ENCODE measurements around the gene VAMP2. TPM values are rescaled to one million over a fixed set of nuclear protein-coding genes. Genes with fewer than 3 reads are reported as not detected.

Gene VAMP2
- total and polyA plus RNA-seq, 10 of the 15 experiments (the other 5 are each of a cell fraction or from before 2014, with no cell fraction given) = 3.0 to 35.2 (median 25.0) TPM

- TF ChIP-seq RB1 (IDR thresholded peaks at IDR 0.05; ENCODE audit: borderline replicate concordance) = peak; percentile 39; the same call in 1 of the 2 replicates
- peak; percentile 67; the same call in 1 of the 2 replicates for TF ChIP-seq POLR2AphosphoS2 (IDR thresholded peaks at IDR 0.05; ENCODE audit: low read depth, low read length)
- no peak for TF ChIP-seq ZBTB33 (IDR thresholded peaks at IDR 0.05)
- no peak for TF ChIP-seq HCFC1 (IDR thresholded peaks at IDR 0.05; ENCODE audit: low read length)
- no peak for TF ChIP-seq YBX1 (IDR thresholded peaks at IDR 0.05)
- no peak for TF ChIP-seq NR2C2 (IDR thresholded peaks at IDR 0.05; ENCODE audit: borderline replicate concordance, control insufficient read depth, insufficient read length, low read depth)
- peak; percentile 61; the same call in 1 of the 2 replicates for TF ChIP-seq TAF1 (IDR thresholded peaks at IDR 0.05; ENCODE audit: borderline replicate concordance, low read depth, low read length)
- TF ChIP-seq NFXL1 (IDR thresholded peaks at IDR 0.05; ENCODE audit: borderline replicate concordance) = no peak
- no peak for TF ChIP-seq MTA3 (IDR thresholded peaks at IDR 0.05; ENCODE audit: borderline replicate concordance, low read length)
- TF ChIP-seq CHD4 (IDR thresholded peaks at IDR 0.05) = no peak
- no peak for TF ChIP-seq ZZZ3 (IDR thresholded peaks at IDR 0.05; ENCODE audit: control insufficient read depth, insufficient read length, low read depth)
- TF ChIP-seq HDAC6 (IDR thresholded peaks at IDR 0.05; ENCODE audit: unreplicated experiment) = no peak
- TF ChIP-seq DPF2 (IDR thresholded peaks at IDR 0.05) = no peak
- TF ChIP-seq MLLT1 (IDR thresholded peaks at IDR 0.05) = peak; percentile 75
- peak; percentile 84 for TF ChIP-seq NBN (IDR thresholded peaks at IDR 0.05)
- TF ChIP-seq PAX5 (IDR thresholded peaks at IDR 0.05; ENCODE audit: borderline replicate concordance, low read depth, low read length) = no peak
- no peak for TF ChIP-seq SMC3 (IDR thresholded peaks at IDR 0.05; ENCODE audit: borderline replicate concordance, low read length)
- TF ChIP-seq ZBTB4 (CRISPR knock-in tag; IDR thresholded peaks at IDR 0.05) = no peak
- no peak for TF ChIP-seq NRF1 (conservative IDR thresholded peaks at IDR 0.05; ENCODE audit: low read depth, low read length)
- TF ChIP-seq RELB (IDR thresholded peaks at IDR 0.05; ENCODE audit: low read depth) = no peak
- no peak for TF ChIP-seq SMARCA5 (IDR thresholded peaks at IDR 0.05)
- TF ChIP-seq SPI1 (IDR thresholded peaks at IDR 0.05; ENCODE audit: borderline replicate concordance, insufficient read depth, low read depth, low read length) = no peak
- no peak; the same call in 1 of the 2 replicates for TF ChIP-seq FOXK2 (IDR thresholded peaks at IDR 0.05)
- no peak for TF ChIP-seq CREB1 (IDR thresholded peaks at IDR 0.05; ENCODE audit: low read depth)
Measured at GRCh38 chr17:8192070-8192815, 29.5 kb upstream of the VAMP2 start (continued).

All from GM12878 (cell line).